Activated CD8-positive, alpha-beta memory T cell treated with anti-CD3 and anti-CD28 coated beads, Interleukin-2, amount 50 U/mL, for 1 hour (primary cell): ENCODE measurements around the gene TMEM132C.

Source experiments
- DNase-seq: peaks from one replicate; pipeline ENCODE4 v3.0.0-alpha.2; 2020; ENCODE audit errors: extremely low read depth

The TMEM132C gene

DNA sequence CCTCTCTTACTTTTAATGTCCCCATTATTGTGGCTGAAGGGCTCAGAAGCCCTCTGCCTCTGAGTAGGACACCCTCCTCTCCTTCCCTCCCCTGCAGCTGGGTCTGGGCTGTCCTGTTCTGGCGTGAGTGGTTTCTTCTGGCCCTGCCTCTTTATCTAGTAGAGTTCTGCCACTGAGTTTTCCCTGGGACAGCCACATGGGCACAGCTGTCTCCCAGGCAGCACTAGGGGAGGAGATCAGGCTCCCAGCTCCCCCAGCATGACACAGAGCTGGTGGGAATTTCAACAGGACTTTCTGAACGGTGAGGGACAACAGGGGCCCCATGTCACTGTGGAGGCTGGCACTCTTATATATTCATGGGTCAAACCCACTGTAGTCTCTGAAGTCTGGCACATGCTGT is 21.4 kb downstream of the TMEM132C start:
- DNase-seq = no peak

DNA sequence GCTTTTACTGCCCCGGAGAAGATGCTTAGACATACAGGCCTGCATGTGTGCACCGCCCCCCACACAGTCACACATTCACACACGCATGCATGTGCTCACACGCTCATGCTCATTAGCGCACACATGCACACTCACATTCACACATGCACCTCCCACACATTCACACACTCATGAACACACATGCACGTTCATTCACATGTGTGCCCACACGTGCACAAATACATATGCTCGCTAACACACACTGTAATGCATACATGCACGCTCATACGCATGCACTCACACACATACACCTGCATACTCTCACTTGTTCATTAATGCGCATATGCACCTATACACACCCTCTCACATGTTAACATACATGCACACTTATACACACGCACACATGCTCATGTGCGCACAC is 21.9 kb downstream of the TMEM132C start:
- no peak for DNase-seq

GRCh38 chr12:128290938-128291337 is 24.0 kb downstream of the TMEM132C start:
- no peak for DNase-seq

DNA sequence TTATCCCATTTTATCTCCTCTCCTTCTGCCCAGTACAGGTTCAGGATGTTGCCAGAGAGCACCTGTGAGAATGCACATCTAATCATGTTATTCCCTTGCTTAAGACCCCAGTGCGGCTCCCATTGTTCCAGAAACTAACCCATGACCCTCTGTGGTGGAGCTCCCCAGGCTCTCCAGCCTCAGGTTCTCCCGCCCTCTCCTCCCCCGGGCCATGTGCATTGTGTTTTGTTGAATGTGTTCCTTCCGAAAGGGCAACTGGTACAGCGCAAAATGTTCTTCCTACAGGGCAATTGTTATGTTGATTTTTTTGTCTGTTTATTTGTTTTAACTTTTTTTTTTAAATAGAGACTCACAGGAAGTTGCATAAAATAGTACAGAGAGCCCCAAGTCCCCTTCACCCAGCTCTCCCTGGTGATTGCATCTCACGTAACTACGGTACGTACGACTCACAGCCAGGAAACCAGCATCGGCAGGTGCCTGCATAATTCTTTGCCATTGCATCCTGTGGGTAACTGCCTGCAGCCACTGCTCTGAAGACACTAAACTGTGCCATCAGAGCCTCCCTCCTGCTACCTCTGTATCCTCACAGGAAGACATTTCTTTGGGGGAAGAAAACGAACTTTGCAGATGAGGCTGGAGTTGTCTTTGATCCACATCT is 31.2 kb downstream of the TMEM132C start:
- DNase-seq = no peak

GRCh38 chr12:128305336-128305892 is 38.4 kb downstream of the TMEM132C start:
- no peak for DNase-seq

DNA sequence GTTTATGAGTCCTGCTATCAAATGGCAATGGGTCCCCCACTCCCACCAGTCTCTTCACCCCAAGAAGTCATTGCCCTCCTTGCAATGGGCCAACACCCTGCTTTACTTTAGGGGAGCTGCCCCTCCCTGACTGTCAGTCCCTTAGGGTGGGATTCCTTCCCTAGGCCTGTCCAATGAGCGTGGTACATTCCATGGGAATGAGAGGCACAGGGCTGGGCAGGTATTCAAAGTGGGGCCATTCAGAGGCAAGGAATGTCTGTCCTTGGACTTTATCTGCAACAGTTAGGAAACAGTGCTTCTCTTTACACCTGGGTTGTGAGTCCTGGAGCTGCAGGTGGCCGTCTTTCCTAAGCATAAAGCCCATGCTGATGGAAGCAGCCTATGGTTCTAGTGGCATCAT is 40.8 kb downstream of the TMEM132C start:
- no peak for DNase-seq

- DNase-seq = no peak
Measured at GRCh38 chr12:128312661-128313060, 45.7 kb downstream of the TMEM132C start.

- DNase-seq = no peak
Measured at GRCh38 chr12:128313931-128314330, 47.0 kb downstream of the TMEM132C start.

- DNase-seq = no peak
Measured at GRCh38 chr12:128314611-128315010, 47.6 kb downstream of the TMEM132C start.

- DNase-seq = no peak
Measured at GRCh38 chr12:128316078-128316477, 49.1 kb downstream of the TMEM132C start.

DNA sequence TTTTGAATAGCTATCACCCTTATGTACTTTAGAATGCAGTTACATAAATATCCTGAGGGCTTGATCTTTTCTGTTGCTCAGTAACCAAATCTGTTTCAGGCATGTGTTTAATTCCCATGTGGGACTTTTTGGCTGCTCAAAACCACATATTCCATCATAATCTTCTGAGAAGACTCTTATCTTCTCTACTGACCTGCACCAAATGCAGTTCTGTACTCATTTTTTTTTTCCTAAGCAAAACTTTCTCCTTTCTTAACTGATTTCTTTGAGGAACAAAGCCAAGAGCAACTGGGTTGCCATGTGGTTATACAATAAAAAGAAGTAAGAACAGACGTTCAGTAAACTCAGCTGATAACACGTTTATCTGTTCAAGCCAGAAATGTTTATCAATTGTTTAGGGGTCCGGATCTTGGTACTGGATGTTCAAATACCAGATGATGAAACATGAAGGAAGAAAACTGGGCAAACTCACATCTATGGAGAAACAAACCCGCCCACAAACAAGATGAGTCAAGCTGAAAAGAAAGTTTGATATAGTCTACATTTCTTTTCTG is 50.1 kb downstream of the TMEM132C start:
- no peak for DNase-seq

DNA sequence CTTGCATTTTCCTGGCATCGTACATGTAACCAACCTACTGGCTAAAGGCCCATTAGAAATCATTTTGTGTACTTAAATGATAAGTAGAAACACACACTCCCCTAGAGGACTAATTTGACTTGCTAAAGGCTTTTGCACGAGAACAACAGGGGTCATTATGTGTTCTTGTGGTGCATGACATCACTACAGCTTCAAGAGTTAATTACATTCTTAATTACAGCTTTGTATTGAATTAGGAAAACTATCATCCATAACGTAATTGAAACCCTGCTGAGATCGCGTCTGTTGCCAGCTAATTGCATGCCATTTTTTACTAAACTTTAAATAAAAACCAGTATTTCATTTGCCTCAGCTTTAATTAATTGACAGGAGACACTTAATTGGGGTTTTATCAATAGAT is 51.4 kb downstream of the TMEM132C start:
- DNase-seq = no peak

- no peak for DNase-seq
Measured at GRCh38 chr12:128318946-128319345, 52.0 kb downstream of the TMEM132C start.

- no peak for DNase-seq
Measured at GRCh38 chr12:128322341-128322740, 55.4 kb downstream of the TMEM132C start.

- DNase-seq = no peak
Measured at GRCh38 chr12:128323145-128323920, 56.4 kb downstream of the TMEM132C start.

- no peak for DNase-seq
Measured at GRCh38 chr12:128325646-128326045, 58.7 kb downstream of the TMEM132C start.

DNA sequence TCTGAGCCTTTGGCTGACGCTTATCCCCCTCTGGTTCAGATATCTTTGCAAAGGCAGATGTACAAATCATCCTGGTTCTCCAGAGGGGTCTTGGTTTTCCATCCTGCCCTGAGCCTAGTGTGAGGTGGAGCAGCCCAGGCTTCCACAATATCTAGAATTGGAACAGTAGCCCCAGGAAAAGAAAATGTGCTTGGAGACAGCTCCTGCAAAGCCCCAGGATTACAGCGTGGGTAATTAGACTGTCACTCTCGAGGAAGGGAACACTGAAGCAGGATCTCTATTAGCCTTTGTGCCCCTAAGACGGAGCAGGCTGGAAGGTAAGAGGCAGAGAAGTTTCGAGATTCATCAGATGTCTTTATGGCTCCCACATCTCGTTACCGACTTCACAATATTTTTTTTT is 59.4 kb downstream of the TMEM132C start:
- DNase-seq = no peak

GRCh38 chr12:128328961-128329360 is 62.0 kb downstream of the TMEM132C start:
- no peak for DNase-seq

- DNase-seq = no peak
Measured at GRCh38 chr12:128336204-128337070, 69.5 kb downstream of the TMEM132C start.

DNA sequence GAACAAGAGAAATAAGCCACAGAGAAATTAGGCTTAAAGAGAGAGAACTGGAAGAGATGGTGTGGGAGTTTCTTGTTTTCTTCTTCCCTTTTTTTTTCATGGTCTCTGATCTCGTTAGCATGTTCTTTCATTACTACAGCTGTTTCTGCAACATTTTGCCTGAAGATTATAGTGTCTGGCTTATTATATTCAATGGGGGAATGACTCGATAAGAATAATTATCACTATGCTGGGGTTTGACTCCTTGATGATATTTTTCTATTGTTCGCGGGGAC is 70.0 kb downstream of the TMEM132C start:
- DNase-seq = no peak

DNA sequence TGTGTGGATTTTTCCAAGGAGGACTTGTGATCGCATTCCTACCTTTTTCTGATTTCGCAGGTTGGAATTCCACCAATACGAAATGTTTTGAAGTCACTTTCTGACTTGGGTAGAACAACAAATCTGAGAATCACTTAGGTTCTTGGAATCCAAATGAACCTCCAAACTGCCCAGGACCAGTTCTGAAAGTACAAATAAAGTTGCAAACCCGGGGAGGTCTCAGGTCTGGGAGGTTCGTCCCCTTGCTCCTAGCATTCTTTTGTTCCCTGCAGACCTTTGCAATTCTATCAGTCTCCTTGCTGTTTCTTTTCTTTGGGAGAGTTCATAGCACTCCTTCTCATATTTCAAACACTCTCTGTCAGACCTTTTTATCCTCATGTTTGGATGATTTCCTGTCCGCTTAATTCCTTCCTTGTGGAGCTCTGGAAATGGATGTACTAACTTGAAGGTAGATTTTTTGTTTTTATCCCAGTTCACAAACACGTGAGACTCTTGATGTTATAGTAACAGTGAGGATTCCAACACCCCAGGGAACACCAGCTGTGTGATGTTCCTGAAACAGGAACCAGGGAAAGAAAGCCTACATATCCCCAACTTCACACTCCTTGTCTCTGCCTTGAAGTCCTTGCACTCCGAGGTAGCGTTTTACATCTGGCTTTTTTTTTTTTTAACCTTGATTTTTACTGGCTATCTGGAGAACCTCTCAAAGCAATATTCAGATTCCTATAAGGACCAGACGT is 70.6 kb downstream of the TMEM132C start:
- DNase-seq = no peak
